Measurements from ENCODE around the gene COG3.
"Not testable (repeated sequence)": the region's sequence is repeated elsewhere in the genome, so short reads cannot be mapped to it uniquely, and the experiment has no call there.

Gene COG3

GRCh38 chr13:45419945-45420344 is 44.8 kb upstream of the COG3 start:
- no peak for DNase-seq
- H3K27ac ChIP-seq: no peak overlapping the region
- H3K4me3 ChIP-seq (ENCODE audit: low read depth, low read length): no peak overlapping the region
- H3K27me3 ChIP-seq (replicated peaks): no peaks in the 10 kb centered on the region
- H3K36me3 ChIP-seq (replicated peaks): no peaks in the 10 kb centered on the region
- no peak for TF ChIP-seq CTCF (IDR thresholded peaks at IDR 0.05; ENCODE audit: low read depth, low read length, missing control alignments)
- in situ Hi-C loops (cut with HindIII; ENCODE audit: low pct_ligation_motif_present, low sequenced_read_pairs): no loop called here

GRCh38 chr13:45422731-45423292 is 41.9 kb upstream of the COG3 start:
- in situ Hi-C loops (cut with HindIII; ENCODE audit: low pct_ligation_motif_present, low sequenced_read_pairs): no loop called here

GRCh38 chr13:45426056-45426841 is 38.5 kb upstream of the COG3 start:
- DNase-seq; H3K27ac ChIP-seq; H3K27me3 ChIP-seq (replicated peaks); H3K36me3 ChIP-seq (replicated peaks); in situ Hi-C loops (cut with HindIII; ENCODE audit: low pct_ligation_motif_present, low sequenced_read_pairs); H3K4me3 ChIP-seq (ENCODE audit: low read depth, low read length): not testable (repeated sequence)

More at GRCh38 chr13:45422731-45423292, 41.9 kb upstream of the COG3 start:
- Histone ChIP-seq H3K27me3 (replicated peaks) (no peaks in the 10 kb centered on the region), H3K4me3 (ENCODE audit: low read depth, low read length) (no peak overlapping the region), H3K27ac (no peak overlapping the region), H3K36me3 (replicated peaks) (no peaks in the 10 kb centered on the region)
- TF ChIP-seq CTCF (IDR thresholded peaks at IDR 0.05; ENCODE audit: low read depth, low read length, missing control alignments): no peak
- DNase-seq: no peak

- TF ChIP-seq CTCF (IDR thresholded peaks at IDR 0.05; ENCODE audit: low read depth, low read length, missing control alignments): no peak
- H3K27ac ChIP-seq: no peak overlapping the region
- H3K4me3 ChIP-seq (ENCODE audit: low read depth, low read length): no peak overlapping the region
- in situ Hi-C loops (cut with HindIII; ENCODE audit: low pct_ligation_motif_present, low sequenced_read_pairs): no loop called here
- H3K27me3 ChIP-seq (replicated peaks): no peaks in the 10 kb centered on the region
- H3K36me3 ChIP-seq (replicated peaks): no peaks in the 10 kb centered on the region
- no peak for DNase-seq
Observed at GRCh38 chr13:45432737-45433380, 31.9 kb upstream of the COG3 start.

- no peak overlapping the region for H3K27ac ChIP-seq
- no peaks in the 10 kb centered on the region for H3K27me3 ChIP-seq (replicated peaks)
- in situ Hi-C loops (cut with HindIII; ENCODE audit: low pct_ligation_motif_present, low sequenced_read_pairs): no loop called here
Observed at GRCh38 chr13:45433381-45433790, 31.4 kb upstream of the COG3 start.

More at GRCh38 chr13:45433381-45433790, 31.4 kb upstream of the COG3 start:
- DNase-seq: no peak
- no peaks in the 10 kb centered on the region for H3K36me3 ChIP-seq (replicated peaks)
- TF ChIP-seq CTCF (IDR thresholded peaks at IDR 0.05; ENCODE audit: low read depth, low read length, missing control alignments): no peak
- no peak overlapping the region for H3K4me3 ChIP-seq (ENCODE audit: low read depth, low read length)
